ENCODE measurements around the gene KCNC1. TPM values are rescaled to one million over a fixed set of nuclear protein-coding genes. Genes with fewer than 3 reads are reported as not detected.

The KCNC1 gene
- polyA plus RNA-seq, 1 donor from 2014 or later = 8.9 TPM

DNA sequence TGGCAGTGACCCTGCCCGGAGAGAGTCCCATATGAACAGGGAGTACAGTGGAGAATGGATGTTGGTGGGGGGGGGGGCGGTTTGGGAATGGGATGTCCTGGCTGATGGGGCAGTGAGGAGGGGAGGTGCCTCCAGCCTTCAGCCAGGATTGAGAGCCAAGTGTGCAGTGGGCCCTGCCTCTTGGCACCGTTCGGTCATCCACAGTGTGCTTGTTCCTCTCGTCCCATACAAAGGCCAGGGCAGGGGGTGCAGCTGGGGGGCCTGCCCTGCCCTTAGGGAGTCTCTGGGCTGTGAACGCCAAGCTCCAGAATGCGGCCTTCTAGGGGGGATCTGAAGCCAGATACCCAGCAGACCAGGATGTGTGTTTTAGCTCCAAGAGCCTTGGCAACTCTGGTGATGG, 34.0 kb downstream of the KCNC1 start:
- Histone ChIP-seq H3K4me2 (ENCODE audit: low read length) (no peak overlapping the region), H3K79me2 (replicated peaks; ENCODE audit: insufficient read depth, low read length) (peaks cover 22% of the 10 kb centered on the region), H3K27ac (ENCODE audit: low read length) (no peak overlapping the region), H3K9me2 (ENCODE audit: insufficient read depth, low read length) (no peaks in the 10 kb centered on the region), H2AFZ (ENCODE audit: low read depth, low read length) (no peak overlapping the region), H3K9me3 (ENCODE audit: low read length) (no peaks in the 10 kb centered on the region), H3K27me3 (ENCODE audit: insufficient read depth, low read depth, low read length) (no peaks in the 10 kb centered on the region), H3K4me3 (ENCODE audit: low read length) (no peak overlapping the region), H4K20me1 (ENCODE audit: insufficient read depth) (no peaks in the 10 kb centered on the region), H3K36me3 (ENCODE audit: insufficient read depth, low read length) (no peaks in the 10 kb centered on the region), H3F3A (ENCODE audit: insufficient read depth, low read length, poor library complexity, severe bottlenecking) (no peaks in the 10 kb centered on the region), H3K9ac (ENCODE audit: low read length) (no peak overlapping the region)
- TF ChIP-seq EZH2 (IDR thresholded peaks at IDR 0.05; ENCODE audit: borderline replicate concordance, insufficient read depth, low read length, poor library complexity, severe bottlenecking) = no peak
- TF ChIP-seq, protein P1, sequence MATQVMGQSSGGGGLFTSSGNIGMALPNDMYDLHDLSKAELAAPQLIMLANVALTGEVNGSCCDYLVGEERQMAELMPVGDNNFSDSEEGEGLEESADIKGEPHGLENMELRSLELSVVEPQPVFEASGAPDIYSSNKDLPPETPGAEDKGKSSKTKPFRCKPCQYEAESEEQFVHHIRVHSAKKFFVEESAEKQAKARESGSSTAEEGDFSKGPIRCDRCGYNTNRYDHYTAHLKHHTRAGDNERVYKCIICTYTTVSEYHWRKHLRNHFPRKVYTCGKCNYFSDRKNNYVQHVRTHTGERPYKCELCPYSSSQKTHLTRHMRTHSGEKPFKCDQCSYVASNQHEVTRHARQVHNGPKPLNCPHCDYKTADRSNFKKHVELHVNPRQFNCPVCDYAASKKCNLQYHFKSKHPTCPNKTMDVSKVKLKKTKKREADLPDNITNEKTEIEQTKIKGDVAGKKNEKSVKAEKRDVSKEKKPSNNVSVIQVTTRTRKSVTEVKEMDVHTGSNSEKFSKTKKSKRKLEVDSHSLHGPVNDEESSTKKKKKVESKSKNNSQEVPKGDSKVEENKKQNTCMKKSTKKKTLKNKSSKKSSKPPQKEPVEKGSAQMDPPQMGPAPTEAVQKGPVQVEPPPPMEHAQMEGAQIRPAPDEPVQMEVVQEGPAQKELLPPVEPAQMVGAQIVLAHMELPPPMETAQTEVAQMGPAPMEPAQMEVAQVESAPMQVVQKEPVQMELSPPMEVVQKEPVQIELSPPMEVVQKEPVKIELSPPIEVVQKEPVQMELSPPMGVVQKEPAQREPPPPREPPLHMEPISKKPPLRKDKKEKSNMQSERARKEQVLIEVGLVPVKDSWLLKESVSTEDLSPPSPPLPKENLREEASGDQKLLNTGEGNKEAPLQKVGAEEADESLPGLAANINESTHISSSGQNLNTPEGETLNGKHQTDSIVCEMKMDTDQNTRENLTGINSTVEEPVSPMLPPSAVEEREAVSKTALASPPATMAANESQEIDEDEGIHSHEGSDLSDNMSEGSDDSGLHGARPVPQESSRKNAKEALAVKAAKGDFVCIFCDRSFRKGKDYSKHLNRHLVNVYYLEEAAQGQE (IDR thresholded peaks at IDR 0.05; ENCODE audit: borderline replicate concordance) = no peak
- TF ChIP-seq POLR2AphosphoS5 (IDR thresholded peaks at IDR 0.05) = no peak
- no peak for TF ChIP-seq RAD21 (conservative IDR thresholded peaks at IDR 0.05)
- TF ChIP-seq SMC3 (conservative IDR thresholded peaks at IDR 0.05; ENCODE audit: poor library complexity) = no peak
- no peak for TF ChIP-seq MXI1 (conservative IDR thresholded peaks at IDR 0.05; ENCODE audit: poor library complexity, severe bottlenecking)
- no peak for TF ChIP-seq TAF1 (IDR thresholded peaks at IDR 0.05; ENCODE audit: low read depth)
- TF ChIP-seq EP300 (conservative IDR thresholded peaks at IDR 0.05; ENCODE audit: poor library complexity, severe bottlenecking) = no peak
- TF ChIP-seq, protein P2, sequence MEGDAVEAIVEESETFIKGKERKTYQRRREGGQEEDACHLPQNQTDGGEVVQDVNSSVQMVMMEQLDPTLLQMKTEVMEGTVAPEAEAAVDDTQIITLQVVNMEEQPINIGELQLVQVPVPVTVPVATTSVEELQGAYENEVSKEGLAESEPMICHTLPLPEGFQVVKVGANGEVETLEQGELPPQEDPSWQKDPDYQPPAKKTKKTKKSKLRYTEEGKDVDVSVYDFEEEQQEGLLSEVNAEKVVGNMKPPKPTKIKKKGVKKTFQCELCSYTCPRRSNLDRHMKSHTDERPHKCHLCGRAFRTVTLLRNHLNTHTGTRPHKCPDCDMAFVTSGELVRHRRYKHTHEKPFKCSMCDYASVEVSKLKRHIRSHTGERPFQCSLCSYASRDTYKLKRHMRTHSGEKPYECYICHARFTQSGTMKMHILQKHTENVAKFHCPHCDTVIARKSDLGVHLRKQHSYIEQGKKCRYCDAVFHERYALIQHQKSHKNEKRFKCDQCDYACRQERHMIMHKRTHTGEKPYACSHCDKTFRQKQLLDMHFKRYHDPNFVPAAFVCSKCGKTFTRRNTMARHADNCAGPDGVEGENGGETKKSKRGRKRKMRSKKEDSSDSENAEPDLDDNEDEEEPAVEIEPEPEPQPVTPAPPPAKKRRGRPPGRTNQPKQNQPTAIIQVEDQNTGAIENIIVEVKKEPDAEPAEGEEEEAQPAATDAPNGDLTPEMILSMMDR (IDR thresholded peaks at IDR 0.05; ENCODE audit: poor library complexity, severe bottlenecking) = no peak

DNA sequence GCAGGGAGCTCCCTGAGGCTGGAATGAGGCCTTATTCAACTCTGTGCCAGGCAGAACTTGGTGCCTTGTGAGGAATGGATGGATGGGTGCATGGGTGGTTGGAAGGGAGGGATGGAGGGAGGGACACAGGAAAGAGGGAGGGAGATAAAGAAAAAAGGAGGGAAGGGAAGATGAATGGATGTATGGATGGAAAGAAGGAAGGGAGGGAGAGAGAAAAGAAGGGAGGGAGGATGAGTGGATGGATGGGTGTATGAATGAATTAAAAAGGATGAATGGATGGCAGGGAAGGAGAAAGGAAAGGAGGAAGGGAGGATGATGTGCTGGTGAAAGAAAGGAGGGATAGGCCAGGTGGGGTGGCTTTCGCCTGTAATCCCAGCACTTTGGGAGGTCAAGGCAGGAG, 34.6 kb downstream of the KCNC1 start:
- H3K9me2 ChIP-seq (ENCODE audit: insufficient read depth, low read length) = no peaks in the 10 kb centered on the region
- H4K20me1 ChIP-seq (ENCODE audit: insufficient read depth) = no peaks in the 10 kb centered on the region
- H3K4me3 ChIP-seq (ENCODE audit: low read length) = no peak overlapping the region
- no peak for TF ChIP-seq SMC3 (conservative IDR thresholded peaks at IDR 0.05; ENCODE audit: poor library complexity)
- no peak for TF ChIP-seq RAD21 (conservative IDR thresholded peaks at IDR 0.05)
- TF ChIP-seq, protein P2 (IDR thresholded peaks at IDR 0.05; ENCODE audit: poor library complexity, severe bottlenecking) = no peak
- H3K27ac ChIP-seq (ENCODE audit: low read length) = no peak overlapping the region
- H3K36me3 ChIP-seq (ENCODE audit: insufficient read depth, low read length) = no peaks in the 10 kb centered on the region
- H3K27me3 ChIP-seq (ENCODE audit: insufficient read depth, low read depth, low read length) = no peaks in the 10 kb centered on the region
- H3K4me2 ChIP-seq (ENCODE audit: low read length) = no peak overlapping the region
- no peak overlapping the region for H2AFZ ChIP-seq (ENCODE audit: low read depth, low read length)
- no peaks in the 10 kb centered on the region for H3F3A ChIP-seq (ENCODE audit: insufficient read depth, low read length, poor library complexity, severe bottlenecking)
- peaks cover 22% of the 10 kb centered on the region for H3K79me2 ChIP-seq (replicated peaks; ENCODE audit: insufficient read depth, low read length)
- H3K9me3 ChIP-seq (ENCODE audit: low read length) = no peaks in the 10 kb centered on the region
- no peak overlapping the region for H3K9ac ChIP-seq (ENCODE audit: low read length)
